ENCODE results near the gene PSPC1. TPM values are rescaled to one million over a fixed set of nuclear protein-coding genes. Genes with fewer than 3 reads are reported as not detected.

Gene PSPC1
- total RNA-seq, 1 experiment from 2014 or later = 27.1 TPM

- Histone ChIP-seq H3K27ac (peak overlapping the region; percentile 99), H3K36me3 (ENCODE audit: low read depth) (no peaks in the 10 kb centered on the region), H3K9me3 (ENCODE audit: insufficient read depth, low read depth) (no peaks in the 10 kb centered on the region), H3K4me2 (no peak overlapping the region), H3K9me2 (ENCODE audit: insufficient read depth) (no peaks in the 10 kb centered on the region), H2AFZ (no peak overlapping the region), H3K79me2 (ENCODE audit: low read depth) (peaks cover 11% of the 10 kb centered on the region; the same call in 1 of the 2 replicates), H4K20me1 (ENCODE audit: insufficient read depth) (no peaks in the 10 kb centered on the region), H3K27me3 (ENCODE audit: insufficient read depth, low read depth) (no peaks in the 10 kb centered on the region), H3K4me3 (no peak overlapping the region), H3F3A (ENCODE audit: insufficient read depth, low read depth) (peaks cover 35% of the 10 kb centered on the region), H3K4me1 (replicated peaks; ENCODE audit: insufficient read depth) (peaks cover 55% of the 10 kb centered on the region)
- DNase-seq = no peak
- no TSS peak for BruUV-seq (replicated peaks)
- no peak for TF ChIP-seq CTCF (conservative IDR thresholded peaks at IDR 0.05)
- TF ChIP-seq EZH2 (IDR thresholded peaks at IDR 0.05; ENCODE audit: low read depth) = no peak
- intact Hi-C loops (cut with micrococcal nuclease; ENCODE audit: unreplicated experiment) = no loop called here
- ChIA-PET CTCF (no interaction called here), POLR2A (ENCODE audit: unreplicated experiment) (no interaction called here)
These were observed 13.2 kb upstream of the PSPC1 start for GRCh38 chr13:19795956-19796355.

- Histone ChIP-seq H2AFZ (no peak overlapping the region), H3K4me1 (replicated peaks; ENCODE audit: insufficient read depth) (peaks cover 55% of the 10 kb centered on the region), H3K27ac (peak overlapping the region; percentile 99), H3K9me2 (ENCODE audit: insufficient read depth) (no peaks in the 10 kb centered on the region), H3K27me3 (ENCODE audit: insufficient read depth, low read depth) (no peaks in the 10 kb centered on the region), H3K4me2 (peak overlapping the region; percentile 79), H3F3A (ENCODE audit: insufficient read depth, low read depth) (peaks cover 35% of the 10 kb centered on the region), H4K20me1 (ENCODE audit: insufficient read depth) (no peaks in the 10 kb centered on the region), H3K79me2 (ENCODE audit: low read depth) (peaks cover 11% of the 10 kb centered on the region; the same call in 1 of the 2 replicates), H3K4me3 (peak overlapping the region; percentile 30; the same call in 1 of the 2 replicates), H3K36me3 (ENCODE audit: low read depth) (no peaks in the 10 kb centered on the region), H3K9me3 (ENCODE audit: insufficient read depth, low read depth) (no peaks in the 10 kb centered on the region)
- no peak for TF ChIP-seq CTCF (conservative IDR thresholded peaks at IDR 0.05)
- TF ChIP-seq EZH2 (IDR thresholded peaks at IDR 0.05; ENCODE audit: low read depth) = no peak
- ChIA-PET POLR2A (ENCODE audit: unreplicated experiment) (no interaction called here), CTCF (interaction anchor here (0.6 kb wide), 1 partner anchor 13 kb away, joined by 12 read pairs; no protein-coding TSS in a partner anchor)
- no TSS peak for BruUV-seq (replicated peaks)
- DNase-seq = peak; percentile 71 to 99
- intact Hi-C loops (cut with micrococcal nuclease; ENCODE audit: unreplicated experiment) = loop anchor here (5.0 kb wide), 1 partner anchor 68 kb away; the partner anchor contains the start of gene ZMYM5
These were observed 11.9 kb upstream of the PSPC1 start for GRCh38 chr13:19794631-19795030.

GRCh38 chr13:19791953-19792537 is 9.3 kb upstream of the PSPC1 start:
- Histone ChIP-seq H3K79me2 (ENCODE audit: low read depth) (peaks cover 11% of the 10 kb centered on the region; the same call in 1 of the 2 replicates), H3K27me3 (ENCODE audit: insufficient read depth, low read depth) (no peaks in the 10 kb centered on the region), H3K4me3 (no peak overlapping the region), H3K4me1 (replicated peaks; ENCODE audit: insufficient read depth) (peaks cover 40% of the 10 kb centered on the region), H3F3A (ENCODE audit: insufficient read depth, low read depth) (peaks cover 32% of the 10 kb centered on the region), H3K9me3 (ENCODE audit: insufficient read depth, low read depth) (no peaks in the 10 kb centered on the region), H3K27ac (no peak overlapping the region), H2AFZ (no peak overlapping the region), H4K20me1 (ENCODE audit: insufficient read depth) (no peaks in the 10 kb centered on the region), H3K36me3 (ENCODE audit: low read depth) (no peaks in the 10 kb centered on the region), H3K9me2 (ENCODE audit: insufficient read depth) (no peaks in the 10 kb centered on the region), H3K4me2 (no peak overlapping the region)
- intact Hi-C loops (cut with micrococcal nuclease; ENCODE audit: unreplicated experiment) = loop anchor here (5.0 kb wide), 1 partner anchor 70 kb away; the partner anchor contains the start of gene ZMYM5
- CTCF ChIA-PET = no interaction called here
- no TSS peak for BruUV-seq (replicated peaks)
- TF ChIP-seq EZH2 (IDR thresholded peaks at IDR 0.05; ENCODE audit: low read depth) (no peak), CTCF (conservative IDR thresholded peaks at IDR 0.05) (no peak)
- no peak for DNase-seq
- POLR2A ChIA-PET (ENCODE audit: unreplicated experiment) = no interaction called here
